Astrocyte (in vitro differentiated cells and primary cell): ENCODE results near the gene LCE5A. TPM values are rescaled to one million over a fixed set of nuclear protein-coding genes. Genes with fewer than 3 reads are reported as not detected.
A peak's percentile ranks its signal among the peaks of the same experiment; 100 is the strongest.

Source experiments
- DNase-seq: peaks from one replicate; pipeline ENCODE4 v3.0.0-alpha.2; 2010; ENCODE audit warnings: low read depth
- FAIRE-seq: peaks from 2 replicates; lab custom pipeline; 2011; peaks lifted over from hg19 to GRCh38; lab: Jason Lieb, UNC
- H2AFZ ChIP-seq: 2 replicates; pipeline ENCODE4 v1.6.0; 2012; ENCODE audit warnings: low read depth, low read length, inconsistent platforms
- H3K27ac ChIP-seq: 2 replicates; pipeline ENCODE4 v1.5.1; 2011; ENCODE audit warnings: low read depth, low read length, inconsistent platforms
- H3K27me3 ChIP-seq: 2 replicates; pipeline ENCODE4 v1.6.0; 2011; ENCODE audit warnings: low read length, inconsistent platforms; ENCODE audit not compliant: insufficient read depth
- H3K36me3 ChIP-seq: 2 replicates; pipeline ENCODE4 v1.5.1; 2011; ENCODE audit warnings: low read length, inconsistent platforms; ENCODE audit not compliant: insufficient read depth
- H3K4me1 ChIP-seq: 2 replicates; pipeline ENCODE4 v1.5.1; 2011; ENCODE audit warnings: low read length, inconsistent platforms; ENCODE audit not compliant: insufficient read depth
- H3K4me2 ChIP-seq: 2 replicates; pipeline ENCODE4 v1.6.0; 2012; ENCODE audit warnings: low read length, inconsistent platforms
- H3K4me3 ChIP-seq: 2 replicates; pipeline ENCODE4 v1.5.1; 2011; ENCODE audit warnings: low read depth, mild to moderate bottlenecking, low read length, inconsistent platforms; ENCODE audit not compliant: insufficient read depth
- H3K79me2 ChIP-seq: 2 replicates; pipeline ENCODE4 v1.6.0; 2012; ENCODE audit warnings: mild to moderate bottlenecking, low read length, inconsistent platforms; ENCODE audit not compliant: insufficient read depth
- H3K9ac ChIP-seq: 2 replicates; pipeline ENCODE4 v1.6.0; 2012; ENCODE audit warnings: mild to moderate bottlenecking, low read length, inconsistent platforms
- H3K9me3 ChIP-seq: 2 replicates; pipeline ENCODE4 v1.5.1; 2012; ENCODE audit warnings: low read depth, mild to moderate bottlenecking, low read length, inconsistent platforms; ENCODE audit not compliant: insufficient read depth
- H4K20me1 ChIP-seq: 2 replicates; pipeline ENCODE4 v1.6.0; 2012; ENCODE audit warnings: low read length, inconsistent platforms; ENCODE audit not compliant: insufficient read depth
- H3K27ac Mint-ChIP-seq: one replicate; pipeline ENCODE4 v1.8.0; 2021; ENCODE audit warnings: mild to moderate bottlenecking, mixed read lengths; ENCODE audit not compliant: unreplicated experiment
- H3K27me3 Mint-ChIP-seq: one replicate; pipeline ENCODE4 v1.8.0; 2021; ENCODE audit warnings: low read depth, mixed read lengths; ENCODE audit not compliant: unreplicated experiment
- H3K36me3 Mint-ChIP-seq: one replicate; pipeline ENCODE4 v1.8.0; 2021; ENCODE audit warnings: low read depth, mixed read lengths; ENCODE audit not compliant: unreplicated experiment
- H3K4me1 Mint-ChIP-seq: one replicate; pipeline ENCODE4 v1.8.0; 2021; ENCODE audit warnings: low read depth, mixed read lengths; ENCODE audit not compliant: unreplicated experiment
- H3K4me3 Mint-ChIP-seq: one replicate; pipeline ENCODE4 v1.8.0; 2021; ENCODE audit warnings: mild to moderate bottlenecking, moderate library complexity, mixed read lengths; ENCODE audit not compliant: unreplicated experiment
- H3K9me3 Mint-ChIP-seq: one replicate; pipeline ENCODE4 v1.8.0; 2021; ENCODE audit warnings: mild to moderate bottlenecking, mixed read lengths; ENCODE audit not compliant: unreplicated experiment
- CTCF ChIP-seq: IDR thresholded peaks from 2 replicates; pipeline ENCODE4 v1.5.1; 2011; ENCODE audit warnings: low read depth, mild to moderate bottlenecking, inconsistent platforms, low read length, moderate library complexity; ENCODE audit not compliant: insufficient read depth
- EZH2 ChIP-seq: IDR thresholded peaks from 2 replicates; pipeline ENCODE4 v1.6.1; 2012; ENCODE audit warnings: mild to moderate bottlenecking, low read length, inconsistent platforms; ENCODE audit not compliant: insufficient read depth
- total RNA-seq: library from RNA; stranded (reverse); gene quantifications from 2 replicates; pipeline ENCODE4 v1.2.1, GENCODE V29; 2021

Gene LCE5A
- total RNA-seq, 1 donor from 2014 or later, result not detected

GRCh38 chr1:152495066-152495675, 15.4 kb upstream of the LCE5A start:
- Histone ChIP-seq H3K4me3 (no peak overlapping the region), H3K27me3 (no peaks in the 10 kb centered on the region), H3K9me3 (no peaks in the 10 kb centered on the region), H3K4me2 (no peak overlapping the region), H3K4me1 (no peaks in the 10 kb centered on the region), H3K9ac (no peak overlapping the region), H3K36me3 (no peaks in the 10 kb centered on the region), H3K79me2 (no peaks in the 10 kb centered on the region), H2AFZ (no peak overlapping the region), H3K27ac (no peak overlapping the region), H4K20me1 (no peaks in the 10 kb centered on the region)
- Mint-ChIP-seq H3K4me1 (no peaks in the 10 kb centered on the region), H3K36me3 (no peaks in the 10 kb centered on the region), H3K27me3 (peaks cover 7% of the 10 kb centered on the region), H3K4me3 (no peak overlapping the region), H3K27ac (no peak overlapping the region), H3K9me3 (no peaks in the 10 kb centered on the region)
- TF ChIP-seq CTCF (peak; percentile 28), EZH2 (no peak)
- FAIRE-seq (no peak), DNase-seq (no peak)

DNA sequence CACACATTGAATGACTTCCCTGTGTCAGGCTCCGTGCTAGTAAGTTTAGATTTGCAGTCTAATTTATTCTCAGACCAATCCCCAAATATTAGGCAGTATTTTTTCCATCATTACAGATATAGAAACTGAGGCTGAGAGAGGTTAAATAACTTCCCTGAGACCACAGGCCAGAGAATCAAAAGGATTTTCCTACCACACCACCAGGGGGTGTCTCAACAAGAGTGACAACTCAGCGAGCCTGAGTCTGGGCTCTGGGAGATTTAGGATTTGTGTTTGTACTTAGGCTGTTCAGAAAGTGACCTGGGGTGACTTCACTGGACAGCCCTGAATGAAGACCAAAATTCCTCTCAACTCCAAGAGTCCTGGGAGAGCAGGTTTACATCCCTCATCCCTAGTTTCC, 13.3 kb upstream of the LCE5A start:
- Histone ChIP-seq H3K36me3 (no peaks in the 10 kb centered on the region), H3K27me3 (no peaks in the 10 kb centered on the region), H3K79me2 (no peaks in the 10 kb centered on the region), H3K9me3 (no peaks in the 10 kb centered on the region), H3K9ac (no peak overlapping the region), H3K4me2 (no peak overlapping the region), H3K27ac (no peak overlapping the region), H3K4me1 (no peaks in the 10 kb centered on the region), H2AFZ (no peak overlapping the region), H4K20me1 (no peaks in the 10 kb centered on the region), H3K4me3 (no peak overlapping the region)
- peaks cover 5% of the 10 kb centered on the region for H3K4me1 Mint-ChIP-seq
- DNase-seq, result no peak
- H3K27me3 Mint-ChIP-seq, result peaks cover 7% of the 10 kb centered on the region
- H3K9me3 Mint-ChIP-seq, result no peaks in the 10 kb centered on the region
- TF ChIP-seq CTCF (no peak), EZH2 (no peak)
- no peaks in the 10 kb centered on the region for H3K36me3 Mint-ChIP-seq
- H3K27ac Mint-ChIP-seq, result no peak overlapping the region
- no peak for FAIRE-seq
- no peak overlapping the region for H3K4me3 Mint-ChIP-seq

DNA sequence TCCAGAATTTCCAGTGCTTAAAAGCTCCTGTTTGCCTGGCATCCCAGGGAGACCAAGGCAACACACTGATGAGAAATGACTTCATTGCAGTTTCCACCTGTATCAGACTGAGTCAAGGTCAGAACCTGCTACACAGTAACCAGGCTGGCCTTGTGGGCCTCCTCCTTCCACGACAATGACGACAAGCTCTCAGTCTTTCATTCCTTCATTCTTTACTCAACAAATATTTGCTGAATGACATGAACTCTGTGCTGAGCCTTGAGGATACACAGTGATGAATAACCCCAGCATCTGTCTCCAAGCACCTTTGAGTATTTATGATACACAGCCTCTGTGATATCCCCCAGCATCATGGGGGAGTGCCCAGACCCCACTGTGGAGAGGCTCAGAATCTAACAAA, 8.9 kb upstream of the LCE5A start:
- Histone ChIP-seq H3K27me3 (no peaks in the 10 kb centered on the region), H3K4me1 (no peaks in the 10 kb centered on the region), H2AFZ (no peak overlapping the region), H3K79me2 (no peaks in the 10 kb centered on the region), H4K20me1 (no peaks in the 10 kb centered on the region), H3K9ac (no peak overlapping the region), H3K4me2 (no peak overlapping the region), H3K27ac (no peak overlapping the region), H3K9me3 (no peaks in the 10 kb centered on the region), H3K4me3 (no peak overlapping the region), H3K36me3 (no peaks in the 10 kb centered on the region)
- no peaks in the 10 kb centered on the region for H3K36me3 Mint-ChIP-seq
- no peak overlapping the region for H3K4me3 Mint-ChIP-seq
- FAIRE-seq, result no peak
- peak overlapping the region; percentile 34 for H3K27ac Mint-ChIP-seq
- DNase-seq, result no peak
- peaks cover 20% of the 10 kb centered on the region for H3K27me3 Mint-ChIP-seq
- TF ChIP-seq EZH2, result no peak
- TF ChIP-seq CTCF, result no peak
- H3K4me1 Mint-ChIP-seq, result peaks cover 7% of the 10 kb centered on the region
- H3K9me3 Mint-ChIP-seq, result no peaks in the 10 kb centered on the region
